HG03045 (cell line): ENCODE data around the gene LRRC2.
"Not testable (repeated sequence)": the region's sequence is repeated elsewhere in the genome, so short reads cannot be mapped to it uniquely, and the experiment has no call there.

Experiments used
- ATAC-seq: cut with Tn5 transposase; IDR thresholded peaks from one replicate; pipeline ENCODE4 v1.9.1; 2021; ENCODE audit warnings: mild to moderate bottlenecking, moderate library complexity; ENCODE audit not compliant: unreplicated experiment

LRRC2 gene

DNA sequence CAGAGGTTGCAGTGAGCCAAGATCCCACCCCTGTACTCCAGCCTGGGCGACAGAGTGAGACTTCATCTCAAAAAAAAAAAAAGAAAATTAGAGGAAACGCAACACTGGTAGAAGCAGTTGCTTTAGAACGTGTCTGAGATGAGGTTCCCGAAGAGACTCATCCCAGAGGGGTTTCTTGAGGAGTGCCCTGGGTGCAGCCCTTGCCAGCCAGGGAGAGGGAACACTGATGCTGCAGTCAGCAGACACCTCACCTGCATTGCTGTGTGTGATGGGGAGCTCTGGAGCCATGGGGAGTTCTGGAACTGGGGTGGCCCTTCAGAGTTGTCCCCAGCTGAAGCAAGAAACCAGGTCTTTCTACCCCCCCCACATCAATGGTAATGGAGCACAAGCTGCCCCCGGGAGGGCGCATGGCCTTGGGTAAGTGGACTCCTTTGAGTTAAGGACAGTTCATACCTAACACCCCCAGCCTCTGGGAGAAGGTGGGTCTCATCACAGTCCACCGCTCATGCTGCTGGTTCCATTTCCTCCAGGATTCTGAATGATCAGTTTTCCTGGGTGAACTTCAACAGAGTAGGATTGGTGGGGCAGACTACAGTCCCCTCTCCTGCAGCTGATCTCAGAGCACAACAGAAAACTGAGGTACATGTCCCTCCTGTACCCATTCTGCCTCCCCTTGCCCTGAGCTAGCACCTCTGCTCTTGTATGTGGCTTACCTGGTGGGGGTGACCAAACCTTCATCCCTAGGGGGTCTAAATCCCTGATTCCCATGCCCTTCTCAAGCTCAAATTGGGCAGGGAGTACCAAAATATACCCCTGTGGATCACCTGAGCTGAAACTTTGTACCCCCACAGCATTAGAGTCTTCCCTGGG, 18.7 kb upstream of the LRRC2 start:
- ATAC-seq: no peak

DNA sequence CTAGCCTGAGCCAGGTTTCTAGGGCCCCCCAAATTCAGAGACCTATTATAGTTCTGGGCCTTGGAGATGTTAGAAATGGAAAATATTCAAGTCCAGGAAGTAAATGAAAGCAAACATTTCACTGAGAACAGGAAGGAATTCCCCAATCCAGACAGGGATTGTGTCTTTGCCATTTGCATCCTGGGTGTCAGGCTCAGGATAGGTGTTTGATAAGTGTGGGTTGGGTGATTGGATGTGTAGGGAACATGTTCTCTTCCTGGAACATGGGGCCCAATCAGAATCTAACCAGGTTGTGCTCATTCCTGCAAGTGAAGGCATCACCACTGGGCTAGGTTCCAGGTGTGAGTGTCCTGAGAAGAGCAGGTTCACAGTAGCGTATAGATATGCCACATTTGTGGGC, 14.6 kb upstream of the LRRC2 start:
- no peak for ATAC-seq

DNA sequence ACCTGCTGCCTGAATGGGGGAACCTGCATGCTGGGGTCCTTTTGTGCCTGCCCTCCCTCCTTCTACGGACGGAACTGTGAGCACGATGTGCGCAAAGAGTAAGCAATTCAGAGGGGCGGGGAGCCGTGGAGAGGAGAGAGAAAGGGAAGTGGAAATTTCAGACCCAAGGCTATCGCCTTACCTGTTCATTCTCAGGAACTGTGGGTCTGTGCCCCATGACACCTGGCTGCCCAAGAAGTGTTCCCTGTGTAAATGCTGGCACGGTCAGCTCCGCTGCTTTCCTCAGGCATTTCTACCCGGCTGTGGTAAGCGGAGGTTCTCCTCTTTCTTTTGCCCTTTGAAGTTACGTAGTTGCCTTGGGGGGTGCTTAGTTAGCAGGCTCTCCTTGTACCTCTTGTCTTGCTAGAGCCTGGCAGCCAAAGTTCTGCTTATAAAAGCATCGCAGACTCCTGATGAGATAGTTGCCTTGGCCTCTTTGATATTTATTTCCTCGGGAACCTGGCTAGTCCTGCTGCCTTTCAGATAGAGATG, 13.7 kb upstream of the LRRC2 start:
- no peak for ATAC-seq

DNA sequence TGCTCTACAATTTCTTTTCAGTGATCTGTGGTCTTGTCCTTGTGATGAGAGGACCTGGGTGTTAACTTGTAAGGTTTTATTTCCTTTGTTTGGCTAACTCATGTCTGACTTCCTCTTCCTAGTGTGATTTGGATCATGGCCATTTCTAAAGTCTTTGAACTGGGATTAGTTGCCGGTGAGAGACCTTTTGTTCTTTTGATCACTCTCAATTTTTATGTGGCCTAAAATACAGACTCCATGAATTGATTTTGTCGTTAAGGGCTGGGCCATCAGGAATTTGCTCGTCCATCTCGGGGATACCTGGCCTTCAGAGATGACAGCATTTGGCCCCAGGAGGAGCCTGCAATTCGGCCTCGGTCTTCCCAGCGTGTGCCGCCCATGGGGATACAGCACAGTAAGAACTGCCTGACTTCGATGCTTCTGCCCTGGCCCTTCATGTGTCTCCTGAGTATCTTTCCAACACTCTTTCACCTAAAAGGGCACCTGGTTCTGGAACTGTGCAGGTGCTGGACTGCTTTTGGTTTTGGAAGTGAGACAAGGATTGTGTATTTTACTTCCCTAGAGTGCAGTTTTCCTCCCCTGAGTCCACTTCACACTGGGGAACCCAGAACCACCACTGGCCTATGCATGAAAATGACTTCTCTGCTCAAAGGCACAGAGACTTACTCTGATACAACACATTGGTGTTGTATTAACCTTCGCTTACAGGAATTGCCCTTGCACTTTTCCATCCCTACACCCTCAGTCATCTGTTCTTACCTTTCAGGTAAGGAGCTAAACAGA, 13.1 kb upstream of the LRRC2 start:
- ATAC-seq: no peak

DNA sequence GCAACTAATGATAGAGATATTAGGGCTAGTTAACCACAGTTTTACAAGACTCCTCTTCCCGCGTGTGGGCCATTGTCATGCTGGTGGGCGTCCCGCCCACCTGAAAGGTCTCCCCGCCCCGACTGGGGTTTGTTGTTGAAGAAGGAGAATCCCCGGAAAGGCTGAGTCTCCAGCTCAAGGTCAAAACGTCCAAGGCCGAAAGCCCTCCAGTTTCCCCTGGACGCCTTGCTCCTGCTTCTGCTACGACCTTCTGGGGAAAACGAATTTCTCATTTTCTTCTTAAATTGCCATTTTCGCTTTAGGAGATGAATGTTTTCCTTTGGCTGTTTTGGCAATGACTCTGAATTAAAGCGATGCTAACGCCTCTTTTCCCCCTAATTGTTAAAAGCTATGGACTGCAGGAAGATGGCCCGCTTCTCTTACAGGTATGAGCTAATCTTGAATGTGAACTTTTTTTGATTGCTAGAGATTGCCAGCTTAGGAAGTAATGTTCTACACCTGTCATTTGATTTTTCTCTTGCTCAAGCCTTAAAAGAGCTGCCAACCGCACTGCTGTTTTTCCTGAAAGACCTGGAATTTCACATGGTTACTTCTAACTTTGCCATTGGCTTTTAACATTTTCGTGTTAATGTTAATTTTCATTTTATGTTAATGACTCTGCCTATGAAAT, 11.6 kb upstream of the LRRC2 start:
- ATAC-seq: not testable (repeated sequence)

DNA sequence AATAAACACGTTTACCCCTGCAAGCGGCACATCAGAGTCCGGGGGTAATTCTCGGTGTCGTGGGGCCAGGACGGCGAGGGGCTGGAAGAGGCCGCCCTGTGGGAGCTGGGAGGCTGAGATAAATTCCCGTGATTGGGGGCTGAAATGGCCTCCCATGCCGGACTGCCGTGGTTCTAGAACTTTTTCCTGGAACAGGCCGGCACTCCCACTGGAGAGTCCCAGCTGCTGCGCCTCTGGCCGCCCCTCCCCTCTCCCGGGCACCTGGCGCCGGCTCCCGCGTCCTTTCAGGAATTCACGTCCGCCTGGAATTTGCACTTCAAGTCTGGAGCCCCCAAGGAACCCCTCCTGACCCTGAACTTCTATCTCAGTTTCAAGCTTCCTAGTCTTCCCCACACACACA, 10.8 kb upstream of the LRRC2 start:
- ATAC-seq: no peak

DNA sequence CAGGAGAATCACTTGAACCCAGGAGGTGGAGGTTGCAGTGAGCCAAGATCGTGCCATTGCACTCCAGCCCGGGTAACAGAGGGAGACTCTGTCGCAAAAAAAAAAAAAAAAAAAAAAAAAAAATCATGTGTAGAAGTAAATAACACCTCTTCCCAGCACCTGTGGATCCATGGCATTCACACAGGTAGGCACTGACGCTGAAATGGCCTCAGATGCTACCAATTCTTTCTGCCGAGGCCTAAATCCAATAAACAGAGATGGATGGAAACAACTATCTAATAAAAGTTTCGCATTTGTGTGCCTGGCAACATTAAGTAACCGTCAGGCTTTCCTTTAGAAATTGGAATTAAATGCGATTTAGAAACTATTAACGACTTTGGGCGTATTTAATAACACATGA, 10.3 kb upstream of the LRRC2 start:
- no peak for ATAC-seq

DNA sequence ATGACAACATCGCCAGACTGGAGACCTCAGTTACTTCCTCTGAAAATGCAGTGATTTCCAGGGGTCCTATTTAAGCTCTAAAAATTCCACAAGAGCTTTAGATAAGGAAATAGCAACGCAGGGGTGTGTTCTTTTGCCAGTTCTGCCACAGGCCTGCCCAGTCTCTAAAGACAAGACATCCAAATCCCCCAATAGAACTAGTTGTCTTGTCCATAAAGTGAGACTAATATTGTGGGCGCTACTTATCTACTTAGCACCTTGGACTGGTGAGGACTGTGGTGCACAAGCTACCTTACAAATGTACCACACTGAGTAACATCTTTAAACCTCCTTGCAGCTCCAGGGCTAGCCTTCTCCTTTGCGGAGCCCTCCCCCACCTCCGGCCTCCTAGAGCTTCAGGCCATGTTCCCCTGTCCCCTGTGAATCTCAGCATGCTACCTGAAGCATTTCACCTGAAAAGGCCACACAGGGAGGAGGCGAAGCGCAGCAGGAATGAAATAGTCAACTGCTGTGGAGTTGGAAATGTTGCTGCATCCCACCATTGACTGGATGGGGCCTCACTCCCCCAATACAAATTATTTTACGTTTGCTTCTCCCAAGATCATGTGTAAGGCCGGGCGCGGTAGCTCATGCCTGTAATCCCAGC, 9.6 kb upstream of the LRRC2 start:
- no peak for ATAC-seq

DNA sequence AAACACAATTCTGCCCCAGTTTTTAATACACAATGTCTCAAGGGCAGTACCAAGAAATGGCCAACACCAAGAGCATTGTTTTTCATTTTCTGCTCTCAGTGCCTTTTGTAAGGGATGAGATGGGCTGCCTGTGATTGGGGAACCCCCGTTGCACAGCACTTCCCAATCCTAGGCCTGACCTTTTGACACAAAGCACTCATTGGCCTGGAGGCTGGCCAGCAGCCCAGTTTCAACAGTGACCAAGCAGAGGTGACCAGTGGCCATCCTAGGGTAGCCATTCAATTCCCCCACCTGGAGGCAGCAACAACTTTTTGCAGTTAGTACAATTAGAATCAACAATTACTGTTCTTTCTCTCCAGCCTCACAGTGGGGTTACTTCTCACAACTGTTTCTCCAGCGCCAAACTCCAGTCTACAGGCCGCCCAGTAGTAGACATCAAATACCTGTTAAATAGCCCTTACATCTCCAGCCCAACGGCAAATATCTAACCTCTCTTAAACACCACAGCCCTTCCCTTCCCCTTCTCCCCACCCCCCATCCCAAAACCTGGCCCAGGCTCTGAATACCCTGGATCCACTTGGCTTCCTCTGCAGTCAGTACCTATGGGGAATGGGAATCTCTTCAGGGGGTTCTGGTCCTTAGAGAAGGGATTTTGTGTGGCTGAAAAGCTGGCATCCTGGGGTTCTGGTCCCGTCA, 8.9 kb upstream of the LRRC2 start:
- ATAC-seq: no peak

DNA sequence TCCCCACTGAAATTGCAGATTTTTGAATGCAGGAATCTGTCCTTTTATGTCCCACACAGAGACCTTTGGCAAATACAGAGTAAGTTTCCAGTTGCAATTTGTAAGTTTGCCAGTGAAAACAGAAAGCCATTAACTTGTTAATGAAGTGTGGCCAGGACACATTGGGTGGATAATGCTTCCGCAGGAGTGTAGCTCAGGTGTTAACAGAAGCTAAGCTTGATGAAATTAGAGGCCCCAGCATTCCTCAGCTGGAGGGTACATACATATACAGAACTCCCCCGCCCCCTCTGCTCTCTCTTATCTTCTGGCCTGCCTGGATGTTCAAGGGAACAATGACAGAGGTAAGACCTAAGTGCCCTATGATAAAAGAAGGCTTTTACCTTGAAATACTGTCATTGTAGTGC, 8.1 kb upstream of the LRRC2 start:
- no peak for ATAC-seq

DNA sequence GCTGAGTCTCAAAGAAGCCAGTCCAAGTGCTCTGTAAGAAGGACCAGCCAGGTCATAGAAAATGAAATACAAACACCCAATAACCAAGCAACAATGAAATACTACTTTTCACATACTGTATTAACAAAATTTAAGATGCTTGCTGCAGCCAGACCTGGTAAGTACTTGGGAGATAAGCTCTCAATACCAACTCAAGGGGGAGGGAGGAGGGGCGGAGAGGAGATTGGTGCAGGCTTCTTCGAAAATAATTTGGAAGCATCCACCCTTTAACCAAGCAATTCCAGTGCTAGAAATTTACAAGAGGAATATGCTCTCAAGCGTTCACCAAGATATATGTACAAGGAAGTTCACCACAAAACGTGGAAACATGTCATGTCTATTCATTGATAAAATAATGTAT, 7.6 kb upstream of the LRRC2 start:
- ATAC-seq: no peak

DNA sequence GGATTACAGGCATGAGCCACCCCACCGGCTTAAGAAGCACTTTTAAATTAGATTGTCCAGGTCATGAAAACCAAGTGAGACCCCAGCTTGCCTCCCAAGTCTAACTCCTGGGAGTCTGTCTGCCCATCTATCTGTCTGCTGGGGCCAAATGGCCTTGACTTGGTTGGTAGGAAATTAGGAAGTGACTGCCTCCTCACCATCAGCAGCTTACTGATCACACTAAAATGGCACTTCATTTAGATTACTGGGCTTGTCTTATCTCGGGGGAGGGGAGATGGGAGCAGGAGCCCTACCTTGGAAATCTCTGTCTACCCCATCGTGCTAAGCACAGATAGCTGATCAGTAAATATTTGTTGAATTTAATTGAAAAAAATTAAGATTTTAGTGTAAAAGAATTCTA, 5.6 kb upstream of the LRRC2 start:
- no peak for ATAC-seq

DNA sequence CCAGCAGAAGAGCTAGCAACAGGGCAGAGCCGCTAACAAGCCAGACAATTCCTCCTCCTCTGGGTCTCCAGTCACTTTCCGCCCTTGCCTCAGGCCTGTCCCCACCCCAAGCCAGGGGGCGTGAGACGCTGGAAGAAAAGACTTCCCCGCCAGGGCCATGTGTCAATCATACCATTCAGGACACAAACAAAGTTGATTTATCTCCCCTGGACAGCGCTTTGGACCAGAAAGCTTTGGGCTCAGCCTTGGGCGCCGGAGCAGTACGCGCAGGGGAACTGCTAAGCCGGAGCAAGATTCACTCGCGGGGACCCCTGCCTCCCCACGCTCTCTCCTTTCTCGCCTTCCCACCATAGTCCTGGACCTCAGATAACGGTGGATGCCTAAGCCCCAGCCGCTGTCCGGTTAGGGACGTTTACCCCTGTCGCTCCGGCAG, 479 bp downstream of the LRRC2 start:
- ATAC-seq: no peak

DNA sequence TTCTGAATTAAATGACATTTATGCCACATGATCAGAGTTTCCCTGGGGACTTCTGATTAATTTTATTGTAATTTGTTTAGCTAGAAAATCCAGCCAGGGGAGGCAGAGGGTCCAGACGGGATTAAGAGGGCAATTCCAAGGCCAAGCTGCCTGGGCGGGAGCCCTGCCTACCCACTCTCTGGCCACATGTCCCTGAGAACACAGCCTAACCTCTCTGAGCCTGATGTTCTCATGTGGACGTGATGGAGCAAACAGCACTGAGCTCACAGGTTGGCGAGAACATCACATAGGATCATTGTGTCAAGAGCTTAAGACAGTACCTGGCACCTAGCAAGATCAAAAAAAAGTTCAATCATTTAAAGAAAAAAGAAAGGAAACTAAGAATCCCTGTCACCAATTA, 1.0 kb downstream of the LRRC2 start:
- ATAC-seq: no peak

DNA sequence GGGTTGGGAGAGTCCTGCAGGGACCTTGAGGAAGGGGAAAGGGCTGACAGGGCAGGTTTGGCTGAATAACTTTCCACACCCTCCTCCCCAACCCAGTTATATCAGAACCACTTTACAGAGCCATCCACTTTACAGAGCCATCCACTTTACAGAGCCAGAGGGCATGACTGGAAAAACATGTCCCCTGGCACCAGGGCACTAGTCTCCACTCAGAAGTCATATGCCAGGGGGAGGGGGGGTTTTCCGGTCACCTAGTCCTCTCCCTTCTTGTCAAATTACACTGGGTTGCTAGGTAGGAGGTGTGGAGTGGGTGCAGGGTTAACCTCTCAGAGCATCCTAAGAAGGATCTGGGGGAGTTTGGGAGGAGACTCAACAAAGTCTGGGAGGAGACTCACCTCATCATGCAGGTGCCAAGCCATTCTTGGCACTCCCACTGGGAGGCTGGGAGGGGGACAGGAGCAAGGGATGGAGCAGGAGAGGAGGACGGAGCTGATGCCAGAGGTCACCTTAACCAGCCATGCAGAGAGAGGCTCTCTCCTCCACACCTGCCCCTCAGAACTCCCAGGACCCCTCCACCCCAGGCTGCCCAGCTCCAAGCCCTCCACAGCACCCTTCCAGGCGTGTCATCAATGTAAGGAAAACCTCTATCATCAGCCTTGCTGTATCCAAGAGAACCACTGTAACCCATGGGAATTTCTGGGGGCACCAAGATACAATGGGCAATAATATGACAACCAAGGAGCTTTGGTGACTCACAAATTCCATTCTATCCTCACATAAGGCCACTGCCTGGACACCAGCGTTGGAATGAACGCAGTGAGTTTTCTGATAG, 1.7 kb downstream of the LRRC2 start:
- ATAC-seq: no peak

DNA sequence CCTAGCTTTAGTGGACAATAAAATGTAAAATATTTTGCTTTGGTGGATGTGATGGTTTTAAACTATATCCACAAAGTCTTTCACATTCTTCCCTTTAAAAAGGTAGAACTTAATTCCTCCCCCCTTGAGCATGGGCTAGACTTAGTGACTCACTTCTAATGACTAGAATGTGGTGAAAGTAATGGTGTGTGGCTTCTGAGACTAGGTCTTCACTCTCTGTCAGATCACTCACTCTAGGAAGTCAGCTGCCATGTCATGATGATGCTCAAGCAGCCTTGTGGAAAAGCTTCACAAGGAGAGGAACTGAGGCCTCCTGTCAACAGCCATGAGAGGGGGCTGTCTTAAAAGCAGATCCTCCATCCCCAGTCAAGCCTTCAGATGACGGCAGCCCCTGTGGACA, 4.2 kb downstream of the LRRC2 start:
- no peak for ATAC-seq

DNA sequence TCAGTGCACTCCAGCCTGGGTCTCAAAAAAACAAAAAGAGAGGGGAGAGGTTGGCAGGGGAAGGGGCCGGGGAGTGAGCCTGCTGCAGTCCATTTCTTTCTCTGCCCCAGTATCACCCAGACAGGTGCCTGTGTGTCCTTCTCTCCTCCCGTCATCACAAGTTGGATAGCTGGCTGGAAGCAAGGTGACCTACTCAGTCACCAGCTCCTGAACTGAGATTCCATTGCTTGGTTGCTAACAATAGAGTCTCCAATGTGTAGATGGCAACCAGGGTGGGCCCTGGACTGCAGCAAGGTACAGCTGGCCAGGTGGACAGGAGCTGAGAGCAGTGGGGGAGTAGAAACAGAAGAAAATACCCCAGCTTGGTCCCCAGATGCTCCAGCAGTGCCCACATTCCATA, 4.6 kb downstream of the LRRC2 start:
- no peak for ATAC-seq

DNA sequence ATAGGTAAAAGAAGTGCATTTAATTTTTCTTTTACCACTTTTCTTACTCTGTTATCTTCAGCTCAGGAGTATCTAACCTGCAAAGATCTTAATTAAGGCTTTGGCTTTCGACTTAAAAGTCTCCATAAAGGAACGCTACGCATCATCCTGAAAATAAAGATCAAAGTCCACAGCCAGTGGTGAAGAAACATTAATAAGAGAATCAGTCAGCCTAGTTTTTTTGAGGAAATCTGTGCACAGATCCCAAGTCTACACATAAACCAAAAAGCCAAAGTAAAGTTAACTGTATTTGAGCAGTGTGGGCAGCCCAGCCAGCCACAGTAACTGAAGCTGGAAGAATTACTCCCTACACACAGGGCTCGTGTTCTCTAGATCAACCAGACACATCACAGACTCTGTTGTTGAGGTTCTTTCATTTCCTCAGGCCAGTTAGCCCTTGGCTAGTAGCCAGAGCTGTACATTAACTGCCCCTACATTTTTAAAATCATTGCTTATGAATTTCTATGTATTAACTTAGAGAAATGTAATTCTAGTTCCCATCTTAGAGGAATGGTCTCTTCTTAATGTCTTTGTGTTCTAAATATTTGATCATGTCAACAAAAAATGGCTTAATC, 6.9 kb downstream of the LRRC2 start:
- ATAC-seq: no peak
